ENCODE measurements around the gene PEX26. TPM values are rescaled to one million over a fixed set of nuclear protein-coding genes. Genes with fewer than 3 reads are reported as not detected.

The PEX26 gene
- total and polyA plus RNA-seq, 9 of the 15 experiments (the other 6 are each of a cell fraction or from before 2014, with no cell fraction given), result 0.35 to 39.6 (median 17.4) TPM

DNA sequence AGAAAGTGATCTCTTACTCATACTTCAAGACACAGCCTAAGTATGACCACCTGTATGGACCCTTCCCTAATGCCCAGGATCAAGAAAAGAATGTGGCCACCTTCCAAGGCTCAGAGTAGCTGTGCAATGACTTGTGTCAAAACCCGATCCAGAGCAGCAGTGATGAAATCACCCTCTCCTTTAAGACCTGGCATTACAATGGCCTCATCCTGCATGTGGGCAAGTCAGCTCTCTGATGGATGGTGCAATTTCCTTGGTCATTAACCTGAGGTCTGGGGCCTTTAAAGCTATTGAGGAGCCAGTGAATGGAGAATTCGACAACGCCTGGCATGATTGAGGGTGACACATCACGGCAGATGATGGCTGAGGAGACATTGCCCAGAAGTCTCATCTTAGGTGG, 23.7 kb downstream of the PEX26 start (continued):
- TF ChIP-seq E2F5 (CRISPR knock-in tag; IDR thresholded peaks at IDR 0.05) (no peak), STAG1 (CRISPR knock-in tag; IDR thresholded peaks at IDR 0.05; ENCODE audit: borderline replicate concordance) (no peak), RBM25 (IDR thresholded peaks at IDR 0.05; ENCODE audit: low read depth, low read length, severe bottlenecking) (no peak)
- TF ChIP-seq, protein P1, sequence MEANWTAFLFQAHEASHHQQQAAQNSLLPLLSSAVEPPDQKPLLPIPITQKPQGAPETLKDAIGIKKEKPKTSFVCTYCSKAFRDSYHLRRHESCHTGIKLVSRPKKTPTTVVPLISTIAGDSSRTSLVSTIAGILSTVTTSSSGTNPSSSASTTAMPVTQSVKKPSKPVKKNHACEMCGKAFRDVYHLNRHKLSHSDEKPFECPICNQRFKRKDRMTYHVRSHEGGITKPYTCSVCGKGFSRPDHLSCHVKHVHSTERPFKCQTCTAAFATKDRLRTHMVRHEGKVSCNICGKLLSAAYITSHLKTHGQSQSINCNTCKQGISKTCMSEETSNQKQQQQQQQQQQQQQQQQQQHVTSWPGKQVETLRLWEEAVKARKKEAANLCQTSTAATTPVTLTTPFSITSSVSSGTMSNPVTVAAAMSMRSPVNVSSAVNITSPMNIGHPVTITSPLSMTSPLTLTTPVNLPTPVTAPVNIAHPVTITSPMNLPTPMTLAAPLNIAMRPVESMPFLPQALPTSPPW (CRISPR knock-in tag; IDR thresholded peaks at IDR 0.05), result no peak

- Histone ChIP-seq H4K20me1 (replicated peaks; ENCODE audit: control insufficient read depth, insufficient read depth, low read length) (no peaks in the 10 kb centered on the region), H3K9me3 (replicated peaks; ENCODE audit: control insufficient read depth, insufficient read depth, low read depth, low read length) (no peaks in the 10 kb centered on the region), H3K4me3 (no peak overlapping the region), H3K9me1 (ENCODE audit: control insufficient read depth, insufficient read depth, low read length) (no peaks in the 10 kb centered on the region), H3K4me1 (replicated peaks in 1 of 2; ENCODE audit: control insufficient read depth in 2 of 2, insufficient read depth in 2 of 2, low read length in 2 of 2) (peaks cover 0 to 3% of the 10 kb centered on the region in 2 experiments; a peak in 1 of 5 replicates), H3K9ac (ENCODE audit: insufficient read depth in 1 of 2, low read depth in 2 of 2, low read length in 2 of 2) (no peak overlapping the region), H3K27me3 (ENCODE audit: control insufficient read depth in 2 of 2, insufficient read depth in 2 of 2, low read length in 2 of 2) (no peaks in the 10 kb centered on the region), H3K36me3 (ENCODE audit: control insufficient read depth, insufficient read depth, low read length) (peaks cover 3% of the 10 kb centered on the region; the same call in 1 of the 3 replicates), H2AFZ (ENCODE audit: low read depth, low read length) (no peak overlapping the region), H3K79me2 (ENCODE audit: control insufficient read depth, insufficient read depth, low read length) (no peaks in the 10 kb centered on the region), H3K27ac (ENCODE audit: extremely low read depth, low read depth, low read length) (no peak overlapping the region), H3K4me2 (ENCODE audit: insufficient read depth, low read length) (no peak overlapping the region)
- CTCF ChIA-PET (ENCODE audit: low intra/inter-chr PET ratio), result no interaction called here
- WGBS (ENCODE audit: insufficient coverage, low coverage, missing lambda C conversion rate), result 84% methylated on average over 14 of the region's 14 CpGs
- POLR2A ChIA-PET, result interaction anchor here (0.6 kb wide), 1 partner anchor 932 kb away, joined by 3 read pairs; no protein-coding TSS in a partner anchor
- intact Hi-C loops (cut with micrococcal nuclease), result loop anchor here (10.0 kb wide), 1 partner anchor 79 kb away; the partner anchor contains the start of gene MICAL3
- no peak for ATAC-seq
- no peak for FAIRE-seq
- in situ Hi-C loops (cut with MboI), result no loop called here
- DNase-seq (ENCODE audit: extremely low read depth in 1 of 4, low spot score in 3 of 4), result no peak
- TF ChIP-seq RBM17 (IDR thresholded peaks at IDR 0.05; ENCODE audit: borderline replicate concordance, low read depth, low read length), result no peak
- TF ChIP-seq ZFP36 (IDR thresholded peaks at IDR 0.05; ENCODE audit: low read depth, low read length, partially characterized antibody), result peak; percentile 70
- BruUV-seq (replicated peaks), result no TSS peak
Observed at GRCh38 chr22:18103527-18104269, 25.9 kb downstream of the PEX26 start.
